AG09319 (cell line): ENCODE data around the gene ST7.

Experiments
- DNase-seq: peaks from one replicate; pipeline ENCODE4 v3.0.0-alpha.2; 2010; ENCODE audit warnings: low read depth; ENCODE audit errors: extremely low read depth
- CTCF ChIP-seq: IDR thresholded peaks from 2 replicates; pipeline ENCODE4 v1.5.1; 2011; ENCODE audit warnings: low read depth, mild to moderate bottlenecking, inconsistent platforms, low read length, moderate library complexity

Gene ST7

DNA sequence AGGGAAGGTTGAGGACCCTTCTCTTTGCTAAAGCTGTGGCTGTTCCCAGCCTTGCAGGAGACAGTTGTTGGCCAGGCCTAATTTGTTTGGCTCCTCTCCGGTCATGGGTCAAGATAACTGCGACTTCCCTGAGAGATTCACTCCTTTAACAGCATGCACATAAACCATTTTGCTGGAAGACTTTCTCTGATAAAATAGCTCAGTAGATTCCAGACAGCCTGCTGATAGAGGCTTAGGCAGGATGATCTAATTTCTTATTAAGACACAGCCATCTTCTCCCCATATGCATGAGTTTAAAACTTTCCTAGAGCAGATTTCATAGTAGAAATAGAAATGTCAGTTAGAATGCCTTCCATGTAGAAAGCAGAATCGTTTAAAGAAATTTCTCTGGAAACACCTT, 187.6 kb downstream of the ST7 start:
- no peak for DNase-seq
- TF ChIP-seq CTCF, result no peak

DNA sequence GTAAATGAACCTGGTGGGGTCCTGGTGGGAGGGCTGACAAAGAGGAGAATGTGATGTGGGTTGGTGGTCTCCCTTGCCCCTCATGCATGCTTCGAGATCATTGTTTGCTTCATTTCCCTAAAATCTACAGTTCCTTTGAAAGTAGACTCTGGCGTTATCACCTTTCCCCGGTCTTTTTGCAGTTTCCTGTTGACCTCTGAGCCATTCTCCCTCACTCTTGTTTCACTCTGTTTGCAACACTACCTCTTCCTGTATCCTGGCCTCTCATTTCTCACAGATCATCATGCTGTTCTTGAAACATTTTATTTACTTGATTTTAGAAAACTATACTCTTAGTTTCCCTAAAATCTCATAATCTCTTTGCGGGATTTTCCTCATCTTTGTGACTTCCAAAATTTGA, 189.8 kb downstream of the ST7 start:
- no peak for DNase-seq
- TF ChIP-seq CTCF, result no peak

- no peak for DNase-seq
- no peak for TF ChIP-seq CTCF
These were observed 190.3 kb downstream of the ST7 start for GRCh38 chr7:117143580-117143979.

DNA sequence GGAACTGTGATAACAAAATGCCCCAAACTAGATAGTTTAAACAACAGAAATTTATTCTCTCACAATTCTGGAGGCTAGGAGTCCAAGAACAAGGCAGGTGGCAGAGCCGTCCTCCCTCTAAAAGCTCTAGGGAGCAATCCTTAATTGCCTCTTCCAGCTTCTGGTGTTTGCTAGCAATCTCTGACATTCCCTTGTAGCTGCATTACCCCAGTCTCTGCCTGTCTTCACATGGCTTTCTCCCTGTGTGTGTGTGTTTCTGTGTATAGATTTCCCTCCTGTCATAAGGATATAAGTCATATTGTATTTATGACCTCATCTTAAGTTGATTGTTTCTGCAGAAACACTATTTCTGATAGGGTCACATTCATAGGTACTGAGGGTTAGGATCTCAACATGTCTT, 192.0 kb downstream of the ST7 start:
- no peak for DNase-seq
- TF ChIP-seq CTCF, result no peak

GRCh38 chr7:117146059-117146458, 192.8 kb downstream of the ST7 start:
- no peak for DNase-seq

DNA sequence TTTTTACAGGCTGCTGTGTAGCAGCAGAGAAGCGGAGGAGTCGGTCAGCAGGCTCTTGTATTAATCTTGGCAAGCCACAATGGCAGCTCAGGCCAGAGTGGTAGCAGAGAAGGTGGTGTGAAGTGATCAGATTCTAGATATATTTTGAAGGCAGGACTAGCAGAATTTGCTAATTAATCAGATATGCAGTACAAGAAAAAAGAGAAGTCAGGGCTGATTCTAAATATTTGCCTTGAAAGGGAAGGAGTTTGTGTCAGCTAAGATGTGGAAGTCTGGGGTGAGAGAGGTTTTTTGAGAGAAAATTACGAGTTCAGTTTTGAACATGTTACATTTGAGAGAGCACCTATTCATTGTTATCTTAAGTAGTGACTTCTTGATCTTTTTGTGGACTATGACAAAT, 193.2 kb downstream of the ST7 start:
- no peak for DNase-seq
- TF ChIP-seq CTCF, result no peak

More at GRCh38 chr7:117146059-117146458, 192.8 kb downstream of the ST7 start:
- TF ChIP-seq CTCF, result no peak

- no peak for TF ChIP-seq CTCF
These were observed 195.7 kb downstream of the ST7 start for GRCh38 chr7:117148971-117149370.

More at GRCh38 chr7:117148971-117149370, 195.7 kb downstream of the ST7 start:
- DNase-seq, result no peak
